ENCODE measurements around the gene GCN1.

GCN1 gene

DNA sequence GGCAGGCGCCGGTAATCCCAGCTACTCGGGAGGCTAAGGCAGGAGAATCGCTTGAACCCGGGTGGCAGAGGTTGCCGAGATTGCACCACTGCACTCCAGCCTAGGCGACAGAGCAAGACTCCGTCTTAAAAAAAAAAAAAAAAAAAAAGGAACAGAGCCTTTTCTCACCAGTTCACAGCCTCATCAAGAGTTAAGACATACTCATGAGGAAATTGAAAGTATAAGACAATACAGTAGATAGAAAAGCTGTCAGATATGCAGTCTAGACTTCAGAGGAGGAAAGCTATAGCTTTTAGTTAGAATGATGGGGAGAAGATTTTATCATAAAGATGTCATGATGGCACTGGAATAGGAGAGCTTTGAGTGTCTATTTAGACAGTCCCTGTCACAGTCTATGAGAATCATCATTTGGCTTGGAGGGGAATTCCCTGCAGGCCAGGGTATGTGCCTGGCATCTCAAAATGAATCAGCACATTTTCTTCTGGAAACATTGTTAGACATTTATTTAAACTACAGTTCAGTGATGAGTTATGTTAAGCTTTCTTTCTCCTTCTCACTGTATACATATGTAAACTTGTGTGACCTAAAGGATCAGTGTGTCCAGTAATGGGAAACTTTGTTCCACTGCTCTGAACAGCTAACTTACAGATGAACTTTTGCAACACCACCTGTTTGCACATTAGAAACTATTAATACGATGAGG is 75.1 kb downstream of the GCN1 start:
- H3K4me3 ChIP-seq (ENCODE audit: low read length), result peak overlapping the region; percentile 81; the same call in 1 of the 2 replicates
- no peak for TF ChIP-seq ZNF274 (IDR thresholded peaks at IDR 0.05; ENCODE audit: low read depth, low read length)

DNA sequence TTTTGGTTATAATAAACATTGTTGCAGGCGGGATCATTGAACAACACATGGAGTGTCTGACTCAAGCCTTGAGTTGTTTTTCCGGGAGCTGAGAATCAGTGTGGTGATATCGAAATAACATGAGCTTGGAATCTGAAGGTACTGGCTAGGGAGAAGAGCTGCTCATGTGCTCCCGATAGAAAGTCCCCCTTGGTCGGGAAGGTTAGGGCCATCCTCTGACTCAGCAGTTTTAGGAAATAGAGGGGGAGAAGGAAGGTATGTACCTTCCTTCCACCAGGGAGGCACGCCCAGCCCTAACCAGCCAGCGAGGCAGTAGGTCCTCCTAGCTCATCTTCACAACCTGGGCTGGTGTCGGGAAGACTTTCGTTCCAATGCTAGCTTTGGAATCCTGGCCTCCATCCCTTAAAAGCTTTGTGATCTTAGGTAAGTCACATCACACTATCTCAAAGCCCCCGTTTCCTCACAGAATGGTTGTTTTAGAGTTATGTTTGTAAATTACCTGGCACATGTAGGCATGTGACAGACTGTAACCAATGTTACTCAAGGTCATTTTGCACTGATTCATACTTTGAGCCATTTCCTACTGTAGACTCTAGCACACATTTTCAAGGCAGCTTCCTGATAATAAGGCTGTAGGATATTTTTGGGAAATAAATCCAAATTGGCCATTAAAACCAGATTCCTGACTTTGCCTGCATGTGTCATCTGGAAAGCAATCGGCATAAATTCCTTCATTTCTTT is 76.0 kb downstream of the GCN1 start:
- peak overlapping the region; percentile 81 for H3K4me3 ChIP-seq (ENCODE audit: low read length)
- no peak for TF ChIP-seq ZNF274 (IDR thresholded peaks at IDR 0.05; ENCODE audit: low read depth, low read length)

DNA sequence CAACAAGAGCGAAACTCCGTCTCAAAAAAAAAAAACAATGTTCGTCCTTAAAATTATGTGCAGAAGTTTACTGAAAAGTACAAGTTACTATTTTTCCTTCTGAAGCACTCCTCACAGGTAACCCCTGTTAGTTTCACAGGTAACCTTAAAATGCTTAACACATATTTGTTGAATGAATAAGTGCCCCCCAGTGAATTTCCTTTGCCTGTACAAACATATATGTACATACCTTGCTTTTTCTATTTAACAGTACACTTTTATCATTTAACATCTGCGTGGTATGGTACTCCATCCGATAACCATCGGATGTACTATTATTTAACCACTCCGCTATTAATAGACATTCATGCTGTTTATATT is 76.6 kb downstream of the GCN1 start:
- TF ChIP-seq ZNF274 (IDR thresholded peaks at IDR 0.05; ENCODE audit: low read depth, low read length), result no peak

DNA sequence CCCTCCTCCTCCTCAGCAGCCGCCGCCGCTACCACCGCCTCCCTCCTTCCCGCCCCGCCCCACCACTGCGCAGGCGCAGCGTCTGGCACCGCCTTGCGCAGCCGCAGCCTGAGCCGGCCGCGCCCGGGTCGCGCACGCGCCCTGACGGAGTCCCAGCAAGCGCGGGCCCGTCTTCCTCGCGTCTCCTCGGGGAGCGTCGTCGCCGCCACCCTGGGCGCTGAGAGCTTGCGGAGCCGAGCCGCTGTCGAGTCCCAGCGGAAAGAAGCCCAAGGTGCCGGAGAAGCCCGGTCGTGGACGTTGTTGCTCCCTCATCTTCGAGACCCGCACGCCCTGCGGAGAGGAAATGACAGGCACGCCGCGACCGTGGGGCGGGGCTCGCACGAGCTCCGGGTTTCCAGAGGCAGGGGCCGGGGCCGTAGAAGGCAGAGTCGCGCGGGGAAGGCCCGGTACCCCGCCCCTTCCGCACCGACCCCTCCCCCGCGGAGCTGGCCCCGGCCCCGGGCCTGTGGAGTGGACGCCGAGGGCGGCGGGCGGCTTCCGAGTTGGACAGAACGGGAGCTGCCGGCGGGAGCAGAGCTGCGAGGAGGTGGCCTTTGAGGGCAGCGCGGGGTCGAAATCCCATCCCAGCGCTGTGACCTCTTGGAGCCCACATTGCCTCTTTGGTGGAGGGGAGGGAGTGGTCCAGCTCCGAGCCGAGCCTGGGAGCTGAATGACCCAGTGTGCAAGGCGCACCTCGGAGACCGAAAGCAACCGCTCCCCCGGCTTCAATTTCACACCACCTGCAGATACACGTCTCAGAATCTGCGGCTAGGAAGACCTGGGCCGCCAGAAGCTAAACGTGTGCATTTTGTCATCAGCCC is 77.5 kb downstream of the GCN1 start:
- no peak for TF ChIP-seq ZNF274 (IDR thresholded peaks at IDR 0.05; ENCODE audit: low read depth, low read length)
- peak overlapping the region; percentile 99 for H3K4me3 ChIP-seq (ENCODE audit: low read length)

More for the DNA sequence above, 76.6 kb downstream of the GCN1 start:
- peak overlapping the region; percentile 81 for H3K4me3 ChIP-seq (ENCODE audit: low read length)

DNA sequence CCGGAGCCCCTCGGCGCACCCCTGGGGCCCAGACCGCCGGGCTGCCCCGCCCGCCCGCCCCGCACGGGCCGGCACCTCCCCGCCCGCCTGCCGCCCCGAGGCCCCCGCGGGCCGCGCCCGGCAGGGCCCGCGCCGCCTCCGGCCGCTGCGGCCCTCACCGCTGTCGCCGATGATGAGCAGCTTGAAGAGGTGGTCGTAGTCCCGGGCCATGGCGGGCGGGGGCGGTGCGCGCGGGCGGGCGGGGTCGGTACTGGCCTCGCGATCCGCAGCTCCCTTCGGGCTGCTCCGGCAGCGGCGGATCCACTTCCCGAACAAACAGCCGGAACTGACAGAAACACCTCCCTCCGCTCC is 78.1 kb downstream of the GCN1 start, which contains the start of gene RAB35:
Gene RAB35, minus strand, starts transcription at position 313 of the 351 bp plus-strand sequence. Its CDS starts 103 bp downstream, at position 210.
- no peak for TF ChIP-seq ZNF274 (IDR thresholded peaks at IDR 0.05; ENCODE audit: low read depth, low read length)
- H3K4me3 ChIP-seq (ENCODE audit: low read length), result peak within 1 kb of the TSS; percentile 99

DNA sequence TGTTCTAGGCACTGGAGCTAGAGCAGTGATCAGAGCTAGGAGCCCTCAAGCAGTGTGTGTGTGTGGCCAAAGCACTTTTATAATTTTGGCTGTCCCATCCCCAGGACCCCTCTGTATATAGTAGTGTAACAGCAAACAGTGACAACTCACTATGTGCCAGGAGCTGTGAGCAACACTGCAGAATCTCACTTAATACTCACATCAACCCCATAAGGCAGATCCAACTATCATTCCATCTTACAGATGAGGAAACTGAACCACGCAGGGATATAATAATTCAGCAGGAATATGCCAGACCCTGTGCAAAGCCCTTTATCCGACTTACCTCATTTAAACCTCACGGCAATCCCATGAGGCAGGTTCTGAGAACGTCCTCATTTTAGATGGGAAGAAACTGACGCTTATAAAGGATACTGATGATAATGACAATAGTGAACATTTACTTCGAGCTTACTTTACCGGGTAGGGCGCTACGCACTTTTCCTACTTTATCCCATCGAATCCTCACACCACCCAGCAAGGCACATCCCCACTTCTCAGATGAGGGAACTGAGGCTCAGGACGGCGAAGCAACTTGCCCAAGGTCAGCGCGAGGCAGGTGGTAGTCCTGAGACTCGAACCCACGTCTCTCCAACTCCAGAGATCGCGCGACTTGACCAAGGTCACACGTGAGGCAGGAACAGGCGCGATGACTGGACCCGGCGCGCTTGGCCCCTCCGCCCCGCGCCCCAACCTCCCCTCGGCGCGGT is 78.6 kb downstream of the GCN1 start:
- H3K4me3 ChIP-seq (ENCODE audit: low read length), result peak overlapping the region; percentile 99

DNA sequence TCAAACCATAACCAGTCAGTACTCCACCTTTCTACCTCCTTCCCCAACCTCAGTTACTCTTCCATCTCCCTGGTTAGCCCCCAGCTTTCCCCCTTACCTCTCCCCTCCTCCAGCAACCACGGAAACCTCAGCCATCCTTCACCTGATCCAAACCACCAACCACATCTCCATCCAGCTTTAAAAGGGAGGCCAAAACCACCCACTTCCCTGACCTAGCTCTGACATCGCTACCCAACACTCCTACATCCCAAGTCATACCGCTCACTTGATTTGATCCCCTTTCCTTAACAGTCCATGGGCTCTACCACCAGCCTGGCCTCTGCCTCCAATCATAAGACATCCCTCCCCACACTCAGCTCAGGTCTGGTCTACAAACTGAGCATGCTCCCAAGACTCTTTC is 79.4 kb downstream of the GCN1 start:
- peak overlapping the region; percentile 99; the same call in 1 of the 2 replicates for H3K4me3 ChIP-seq (ENCODE audit: low read length)
- no peak for TF ChIP-seq ZNF274 (IDR thresholded peaks at IDR 0.05; ENCODE audit: low read depth, low read length)

More for the DNA sequence above, 78.6 kb downstream of the GCN1 start:
- no peak for TF ChIP-seq ZNF274 (IDR thresholded peaks at IDR 0.05; ENCODE audit: low read depth, low read length)

DNA sequence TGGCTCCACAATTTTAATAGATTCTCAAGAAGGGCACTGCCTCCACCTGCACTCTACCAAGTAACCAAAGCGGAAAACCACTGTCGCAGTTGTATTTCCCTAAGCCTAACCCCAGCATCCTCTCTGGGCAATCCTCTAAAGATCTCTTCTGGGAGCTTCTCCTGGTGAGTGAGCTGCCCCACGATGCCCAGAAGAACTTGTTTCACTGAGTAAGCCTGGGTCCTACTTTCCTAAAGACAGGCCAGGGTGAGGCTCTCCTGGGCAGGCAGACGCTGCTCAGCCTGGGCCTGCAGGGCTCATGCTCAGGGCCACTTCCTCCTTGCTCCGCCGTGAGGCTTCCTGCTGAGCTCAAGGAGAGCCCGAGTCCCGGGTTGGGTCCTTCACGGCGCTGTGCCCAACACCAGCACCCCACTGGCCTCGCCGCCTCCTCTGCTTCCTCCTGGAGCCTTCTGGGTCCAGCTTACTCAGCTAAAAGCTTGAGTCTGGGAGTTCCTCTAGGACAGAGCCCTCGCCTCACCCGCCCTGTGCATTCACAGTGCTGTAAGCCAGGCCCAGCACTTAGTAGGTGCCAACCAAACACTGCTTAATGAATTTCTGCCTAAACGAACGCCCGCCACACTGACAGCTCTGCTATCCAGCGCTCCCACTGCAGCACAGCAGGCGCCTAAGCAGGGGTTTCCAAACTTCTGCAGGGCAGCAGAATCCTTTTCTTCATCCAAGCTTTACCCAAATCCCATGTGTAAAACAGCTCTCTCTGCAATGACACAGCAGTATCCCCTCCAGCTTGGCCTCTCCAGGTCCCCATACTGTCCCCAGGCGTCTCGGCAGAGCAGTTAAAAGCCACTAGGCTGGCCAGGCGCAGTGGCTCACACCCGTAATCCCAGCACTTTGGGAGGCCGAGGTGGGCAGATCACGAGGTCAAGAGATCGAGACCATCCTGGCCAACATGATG is 83.7 kb downstream of the GCN1 start:
- peak overlapping the region; percentile 4; the same call in 1 of the 2 replicates for H3K4me3 ChIP-seq (ENCODE audit: low read length)
- no peak for TF ChIP-seq ZNF274 (IDR thresholded peaks at IDR 0.05; ENCODE audit: low read depth, low read length)

DNA sequence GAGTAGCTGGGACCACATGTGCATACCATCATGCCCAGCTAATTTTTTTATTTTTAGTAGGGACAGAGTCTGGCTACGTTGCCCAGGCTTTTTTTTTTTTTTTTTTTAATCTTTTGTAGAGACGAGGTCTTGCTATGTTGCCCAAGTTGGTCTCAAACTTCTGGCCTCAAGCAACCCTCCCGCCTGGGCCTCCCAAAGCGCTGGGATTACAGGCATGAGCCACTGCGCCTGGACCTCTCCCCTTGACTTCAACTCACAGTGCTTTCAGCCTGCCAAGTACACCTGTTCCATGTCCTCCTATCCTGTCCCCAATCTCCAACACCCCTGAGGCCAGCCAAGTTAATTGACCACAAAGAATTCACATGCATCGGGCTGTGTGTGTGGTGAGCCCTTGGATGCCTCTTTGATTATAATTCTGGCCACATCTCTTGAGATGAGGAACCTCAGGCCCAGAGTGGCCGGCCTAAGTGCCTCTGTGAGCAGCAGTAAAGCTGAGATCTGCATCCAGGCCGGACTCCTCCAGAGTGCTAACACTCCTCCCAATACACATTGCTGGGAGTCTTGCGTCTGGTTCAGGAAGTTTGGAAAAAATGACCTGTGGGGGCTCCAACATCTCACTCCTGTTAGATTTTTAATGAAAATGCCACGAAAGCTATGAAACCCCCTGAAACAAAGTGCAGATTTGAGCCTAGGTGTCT is 84.8 kb downstream of the GCN1 start:
- H3K4me3 ChIP-seq (ENCODE audit: low read length), result peak overlapping the region; percentile 4; the same call in 1 of the 2 replicates
- TF ChIP-seq ZNF274 (IDR thresholded peaks at IDR 0.05; ENCODE audit: low read depth, low read length), result no peak

DNA sequence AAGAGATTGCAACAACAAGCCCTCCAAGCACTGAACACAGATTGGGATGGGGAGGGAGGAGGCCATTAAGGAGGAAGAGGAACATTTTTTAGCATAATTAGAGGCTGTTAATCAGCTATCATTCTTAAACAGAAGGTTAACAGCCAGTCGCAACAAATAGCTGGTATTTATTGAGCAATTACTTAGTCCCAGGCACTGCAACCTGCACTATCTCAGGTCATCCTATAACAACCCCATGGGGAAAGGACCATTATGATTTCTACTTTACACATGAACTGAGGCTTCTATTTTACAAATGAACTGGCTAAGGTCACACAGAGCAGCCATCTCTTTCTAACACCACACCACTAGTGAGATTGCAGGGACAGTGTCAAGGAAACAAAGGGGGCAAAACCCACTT is 88.4 kb downstream of the GCN1 start:
- no peak for TF ChIP-seq ZNF274 (IDR thresholded peaks at IDR 0.05; ENCODE audit: low read depth, low read length)
- H3K4me3 ChIP-seq (ENCODE audit: low read length), result no peak overlapping the region

DNA sequence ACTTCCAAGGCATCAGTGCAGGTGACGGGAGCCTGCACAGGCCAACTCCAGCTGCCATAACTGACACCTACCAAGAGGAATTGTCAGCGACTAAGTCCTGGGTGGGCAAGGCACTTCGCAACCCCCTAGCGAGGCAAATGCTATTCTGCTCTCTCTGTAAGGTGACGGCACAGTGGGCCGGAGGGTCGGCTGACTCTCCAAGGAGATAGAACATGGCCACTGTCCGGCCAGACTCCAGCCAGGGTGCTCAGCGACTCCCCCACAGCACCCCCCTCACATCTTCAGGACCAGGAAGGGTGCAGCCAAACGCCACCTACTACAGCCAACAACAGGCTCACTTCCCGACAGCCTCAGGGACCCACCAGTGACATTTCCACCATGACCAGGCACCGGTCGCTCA is 91.1 kb downstream of the GCN1 start:
- H3K4me3 ChIP-seq (ENCODE audit: low read length), result no peak overlapping the region

DNA sequence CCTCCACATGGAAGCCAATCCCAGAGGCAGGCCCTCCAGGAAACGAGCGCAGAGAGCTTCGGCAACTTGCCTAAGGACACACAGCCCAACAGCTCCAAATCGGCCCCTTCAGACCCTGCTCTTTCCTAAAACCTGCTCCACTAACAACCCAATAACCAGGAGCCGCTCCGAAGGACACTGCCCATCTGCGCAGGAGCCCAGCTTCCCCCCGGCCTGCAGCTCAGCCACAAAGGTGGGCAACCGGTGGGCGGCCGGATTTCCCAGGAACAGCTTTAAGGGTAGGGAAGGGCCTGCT is 91.5 kb downstream of the GCN1 start:
- H3K4me3 ChIP-seq (ENCODE audit: low read length), result no peak overlapping the region
- TF ChIP-seq ZNF274 (IDR thresholded peaks at IDR 0.05; ENCODE audit: low read depth, low read length), result no peak

More for the DNA sequence above, 91.1 kb downstream of the GCN1 start:
- TF ChIP-seq ZNF274 (IDR thresholded peaks at IDR 0.05; ENCODE audit: low read depth, low read length), result no peak
